C4-2B (cell line): ENCODE data around the gene IQCK.

Experiments used
- ZFX ChIP-seq: fragments of 450-650 bp; IDR thresholded peaks from 2 replicates; pipeline ENCODE4 v1.6.1; 2017
- TF ChIP-seq, protein P1 (sequence below): fragments of 450-650 bp; conservative IDR thresholded peaks from 2 replicates; pipeline ENCODE4 v1.5.1; 2017; ENCODE audit warnings: mild to moderate bottlenecking

DNA sequence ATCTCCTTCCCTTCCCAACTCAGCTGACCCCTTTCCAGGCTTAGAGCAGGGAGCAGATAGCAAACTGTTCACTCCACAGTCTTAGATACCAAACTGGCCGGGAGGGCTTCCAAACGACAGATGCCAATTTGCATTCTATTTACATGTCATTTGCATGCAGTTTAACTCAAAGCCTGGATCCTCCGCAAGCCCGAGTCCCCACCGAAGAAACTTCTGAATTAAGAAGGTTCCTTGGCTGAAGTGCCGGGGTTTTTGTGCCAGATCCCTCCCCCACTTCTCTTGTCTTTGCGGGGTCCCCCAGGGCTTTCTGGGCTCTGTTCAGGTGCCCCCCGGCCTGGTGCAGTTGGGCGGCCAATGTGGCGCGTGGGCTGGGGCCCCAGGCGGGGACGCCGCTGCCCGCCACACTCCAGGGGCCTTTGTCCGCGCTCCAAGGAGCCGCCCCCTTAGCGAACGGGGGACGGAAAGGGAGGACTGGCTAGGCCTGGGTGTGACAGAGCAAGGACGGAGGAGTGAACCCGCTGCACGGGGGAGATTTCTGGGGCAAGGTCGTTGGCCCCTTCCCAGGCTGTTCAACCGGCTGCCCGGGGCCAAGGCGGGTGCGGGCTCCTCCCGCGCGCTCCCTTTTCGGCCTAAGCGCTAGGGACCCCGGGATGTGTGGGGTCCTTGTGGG is 165.4 kb downstream of the IQCK start:
- TF ChIP-seq, protein P1, sequence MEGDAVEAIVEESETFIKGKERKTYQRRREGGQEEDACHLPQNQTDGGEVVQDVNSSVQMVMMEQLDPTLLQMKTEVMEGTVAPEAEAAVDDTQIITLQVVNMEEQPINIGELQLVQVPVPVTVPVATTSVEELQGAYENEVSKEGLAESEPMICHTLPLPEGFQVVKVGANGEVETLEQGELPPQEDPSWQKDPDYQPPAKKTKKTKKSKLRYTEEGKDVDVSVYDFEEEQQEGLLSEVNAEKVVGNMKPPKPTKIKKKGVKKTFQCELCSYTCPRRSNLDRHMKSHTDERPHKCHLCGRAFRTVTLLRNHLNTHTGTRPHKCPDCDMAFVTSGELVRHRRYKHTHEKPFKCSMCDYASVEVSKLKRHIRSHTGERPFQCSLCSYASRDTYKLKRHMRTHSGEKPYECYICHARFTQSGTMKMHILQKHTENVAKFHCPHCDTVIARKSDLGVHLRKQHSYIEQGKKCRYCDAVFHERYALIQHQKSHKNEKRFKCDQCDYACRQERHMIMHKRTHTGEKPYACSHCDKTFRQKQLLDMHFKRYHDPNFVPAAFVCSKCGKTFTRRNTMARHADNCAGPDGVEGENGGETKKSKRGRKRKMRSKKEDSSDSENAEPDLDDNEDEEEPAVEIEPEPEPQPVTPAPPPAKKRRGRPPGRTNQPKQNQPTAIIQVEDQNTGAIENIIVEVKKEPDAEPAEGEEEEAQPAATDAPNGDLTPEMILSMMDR = no peak
- no peak for TF ChIP-seq ZFX
